HG03439 (cell line): ENCODE measurements around the gene RYR3.
"Not testable (repeated sequence)": the region's sequence is repeated elsewhere in the genome, so short reads cannot be mapped to it uniquely, and the experiment has no call there.

Experiments
- ATAC-seq: cut with Tn5 transposase; IDR thresholded peaks from one replicate; pipeline ENCODE4 v1.9.1; 2021; ENCODE audit warnings: mild to moderate bottlenecking, moderate library complexity; ENCODE audit not compliant: unreplicated experiment

Gene RYR3

GRCh38 chr15:33810073-33810595 lies 499.4 kb downstream of the RYR3 start:
- no peak for ATAC-seq

- no peak for ATAC-seq
These were observed 500.0 kb downstream of the RYR3 start for GRCh38 chr15:33810806-33811205.

- ATAC-seq: no peak
These were observed 503.1 kb downstream of the RYR3 start for GRCh38 chr15:33813891-33814290.

GRCh38 chr15:33819499-33819898 lies 508.7 kb downstream of the RYR3 start:
- not testable (repeated sequence) for ATAC-seq

GRCh38 chr15:33822479-33822878 lies 511.7 kb downstream of the RYR3 start:
- ATAC-seq: no peak

- no peak for ATAC-seq
These were observed 512.4 kb downstream of the RYR3 start for GRCh38 chr15:33823119-33823518.

GRCh38 chr15:33825453-33825852 lies 514.7 kb downstream of the RYR3 start:
- ATAC-seq: no peak

GRCh38 chr15:33826201-33826600 lies 515.4 kb downstream of the RYR3 start:
- no peak for ATAC-seq

- ATAC-seq: no peak
These were observed 519.6 kb downstream of the RYR3 start for GRCh38 chr15:33830351-33830750.

- ATAC-seq: no peak
These were observed 520.9 kb downstream of the RYR3 start for GRCh38 chr15:33831646-33832045.

- ATAC-seq: no peak
These were observed 524.4 kb downstream of the RYR3 start for GRCh38 chr15:33834892-33835743.

- ATAC-seq: no peak
These were observed 526.5 kb downstream of the RYR3 start for GRCh38 chr15:33837294-33837693.

- ATAC-seq: no peak
These were observed 528.8 kb downstream of the RYR3 start for GRCh38 chr15:33839540-33839939.

GRCh38 chr15:33840615-33841014 lies 529.8 kb downstream of the RYR3 start:
- no peak for ATAC-seq

- no peak for ATAC-seq
These were observed 533.4 kb downstream of the RYR3 start for GRCh38 chr15:33844186-33844585.

- ATAC-seq: no peak
These were observed 533.8 kb downstream of the RYR3 start for GRCh38 chr15:33844597-33844996.

GRCh38 chr15:33846142-33846541 lies 535.4 kb downstream of the RYR3 start:
- ATAC-seq: no peak

GRCh38 chr15:33846862-33847261 lies 536.1 kb downstream of the RYR3 start:
- no peak for ATAC-seq

- ATAC-seq: no peak
These were observed 537.2 kb downstream of the RYR3 start for GRCh38 chr15:33848011-33848410.

- no peak for ATAC-seq
These were observed 540.3 kb downstream of the RYR3 start for GRCh38 chr15:33851079-33851478.

- ATAC-seq: no peak
These were observed 541.3 kb downstream of the RYR3 start for GRCh38 chr15:33852094-33852493.

GRCh38 chr15:33852570-33852969 lies 541.8 kb downstream of the RYR3 start:
- ATAC-seq: no peak

- ATAC-seq: no peak
These were observed 547.0 kb downstream of the RYR3 start for GRCh38 chr15:33857726-33858125.
